H1 (cell line): Measurements from ENCODE around the gene TMCC3. TPM values are rescaled to one million over a fixed set of nuclear protein-coding genes. Genes with fewer than 3 reads are reported as not detected.
A peak's percentile ranks its signal among the peaks of the same experiment; 100 is the strongest.

Experiments
- CTCF ChIA-PET: fragments of 300-600 bp; sonication (Branson Sonifier 250); formaldehyde crosslinking; loops from one replicate; lab custom pipeline; 2021; ENCODE audit not compliant: partially characterized antibody; lab: Charles Lee
- POLR2A ChIA-PET: fragments of 300-600 bp; sonication (Branson Sonifier 250); formaldehyde crosslinking; loops from one replicate; lab custom pipeline; 2021; ENCODE audit warnings: inconsistent platforms; ENCODE audit not compliant: partially characterized antibody; lab: Charles Lee
- DNase-seq, 2 experiments: peaks; one replicate each; pipeline versions ENCODE4 v3.0.0 to v3.0.0-alpha.2; 2010 to 2022; ENCODE audit warnings: low spot score in 2 of 2, low read depth in 1 of 2, mixed read lengths in 1 of 2
- FAIRE-seq: peaks from 2 replicates; lab custom pipeline; 2011; peaks lifted over from hg19 to GRCh38; lab: Jason Lieb, UNC
- H2AFZ ChIP-seq: 2 replicates; pipeline ENCODE4 v1.8.1; 2012; ENCODE audit warnings: low read length, inconsistent platforms
- H2AK5ac ChIP-seq: 2 replicates; pipeline ENCODE4 v1.6.1; 2013; ENCODE audit warnings: low read depth, low read length
- H2BK120ac ChIP-seq: replicated peaks from 2 replicates; pipeline ENCODE3; 2013; ENCODE audit warnings: low read depth, low read length, inconsistent platforms
- H2BK12ac ChIP-seq: 2 replicates; pipeline ENCODE4 v1.6.1; 2013; ENCODE audit warnings: low read depth, low read length
- H2BK15ac ChIP-seq: 2 replicates; pipeline ENCODE4 v1.6.1; 2013; ENCODE audit warnings: low read length
- H2BK20ac ChIP-seq: 2 replicates; pipeline ENCODE4 v1.6.1; 2013; ENCODE audit warnings: low read length
- H2BK5ac ChIP-seq: 2 replicates; pipeline ENCODE4 v1.6.1; 2013; ENCODE audit warnings: low read depth, low read length
- H3K14ac ChIP-seq: 2 replicates; pipeline ENCODE4 v1.6.1; 2013; ENCODE audit warnings: inconsistent platforms; ENCODE audit not compliant: insufficient read length
- H3K18ac ChIP-seq: 2 replicates; pipeline ENCODE4 v1.6.1; 2013; ENCODE audit warnings: low read length; ENCODE audit errors: extremely low read depth
- H3K23ac ChIP-seq: 2 replicates; pipeline ENCODE4 v1.6.1; 2013; ENCODE audit warnings: inconsistent platforms; ENCODE audit not compliant: insufficient read length
- H3K23me2 ChIP-seq: 2 replicates; pipeline ENCODE4 v1.6.1; 2013; ENCODE audit warnings: low read depth, low read length
- H3K27ac ChIP-seq: 2 replicates; pipeline ENCODE4 v1.6.1; 2011; ENCODE audit warnings: low read depth, low read length, inconsistent platforms
- H3K27me3 ChIP-seq, 4 experiments: replicated peaks in 1 of 4; 1 replicate in 1 of 4; 2 replicates in 3 of 4; pipeline versions ENCODE4 v1.6.1 to v1.8.1; 2011 to 2013; ENCODE audit warnings: low read length in 3 of 4, mild to moderate bottlenecking in 3 of 4, inconsistent platforms in 2 of 4, mixed read lengths in 2 of 4, moderate library complexity in 1 of 4; ENCODE audit not compliant: control insufficient read depth in 3 of 4, insufficient read depth in 3 of 4; ENCODE audit errors: extremely low read depth in 1 of 4
- H3K36me3 ChIP-seq, 4 experiments: 2 replicates each; pipeline versions ENCODE4 v1.6.1 to v1.8.1; 2011 to 2013; ENCODE audit warnings: mild to moderate bottlenecking in 4 of 4, low read length in 3 of 4, moderate library complexity in 2 of 4, control low read depth in 1 of 4, inconsistent platforms in 1 of 4; ENCODE audit not compliant: insufficient read depth in 4 of 4, control insufficient read depth in 2 of 4
- H3K4ac ChIP-seq: replicated peaks from 2 replicates; pipeline ENCODE3; 2013; ENCODE audit warnings: low read length, low read depth, mixed read lengths, inconsistent platforms; ENCODE audit not compliant: insufficient read length
- H3K4me1 ChIP-seq, 4 experiments: replicated peaks in 1 of 4; 1 replicate in 1 of 4; 2 replicates in 3 of 4; pipeline versions ENCODE4 v1.6.1 to v1.8.1; 2011 to 2013; ENCODE audit warnings: low read length in 3 of 4, inconsistent platforms in 2 of 4, mixed read lengths in 1 of 4; ENCODE audit not compliant: insufficient read depth in 4 of 4, control insufficient read depth in 3 of 4
- H3K4me2 ChIP-seq, 2 experiments: 2 replicates each; pipeline versions ENCODE4 v1.6.1 to v1.8.1; 2011 to 2013; ENCODE audit warnings: low read depth in 2 of 2, low read length in 2 of 2, control low read depth in 1 of 2, inconsistent platforms in 1 of 2, mild to moderate bottlenecking in 1 of 2; ENCODE audit not compliant: insufficient read depth in 1 of 2
- H3K4me3 ChIP-seq, 4 experiments: fragments of 200-600, 300-600 bp in 1 of 4; sonication (generic), shearing (Covaris generic), sonication (Bioruptor Twin) in 1 of 4; 2 replicates each; pipeline versions ENCODE4 v1.5.1 to v1.8.1; 2011 to 2016; ENCODE audit warnings: low read length in 4 of 4, low read depth in 3 of 4, control low read depth in 2 of 4, inconsistent platforms in 2 of 4, mild to moderate bottlenecking in 2 of 4, mixed read lengths in 1 of 4, moderate library complexity in 1 of 4; ENCODE audit not compliant: insufficient read depth in 2 of 4; ENCODE audit errors: extremely low read depth in 1 of 4
- H3K56ac ChIP-seq: replicated peaks from 2 replicates; pipeline ENCODE3; 2013; ENCODE audit warnings: low read depth, mild to moderate bottlenecking, mixed read lengths, low read length, inconsistent platforms; ENCODE audit not compliant: insufficient read length
- H3K79me1 ChIP-seq: 2 replicates; pipeline ENCODE4 v1.6.1; 2013; ENCODE audit warnings: low read depth, low read length, control low read depth
- H3K79me2 ChIP-seq, 2 experiments: 2 replicates each; pipeline versions ENCODE4 v1.6.1 to v1.8.1; 2012 to 2013; ENCODE audit warnings: low read length in 2 of 2, mild to moderate bottlenecking in 2 of 2, inconsistent platforms in 1 of 2; ENCODE audit not compliant: insufficient read depth in 2 of 2, control insufficient read depth in 1 of 2
- H3K9ac ChIP-seq, 4 experiments: replicated peaks in 1 of 4; 1 replicate in 1 of 4; 2 replicates in 3 of 4; pipeline versions ENCODE4 v1.6.1 to v1.8.1; 2011 to 2013; ENCODE audit warnings: low read depth in 3 of 4, low read length in 3 of 4, control low read depth in 2 of 4, mild to moderate bottlenecking in 2 of 4, moderate library complexity in 2 of 4, inconsistent platforms in 1 of 4; ENCODE audit errors: extremely low read depth in 1 of 4
- H3K9me3 ChIP-seq, 2 experiments: 2 replicates each; pipeline versions ENCODE4 v1.6.1 to v1.8.1; 2012 to 2013; ENCODE audit warnings: mild to moderate bottlenecking in 2 of 2, moderate library complexity in 2 of 2, control low read depth in 1 of 2, inconsistent platforms in 1 of 2, low read depth in 1 of 2, low read length in 1 of 2, mixed read lengths in 1 of 2; ENCODE audit not compliant: insufficient read depth in 2 of 2
- H4K20me1 ChIP-seq, 2 experiments: replicated peaks in 1 of 2; 2 replicates each; pipeline versions ENCODE3 to v1.8.1; 2011 to 2013; ENCODE audit warnings: inconsistent platforms in 2 of 2, low read length in 2 of 2, mild to moderate bottlenecking in 1 of 2; ENCODE audit not compliant: insufficient read depth in 2 of 2, control insufficient read depth in 1 of 2
- H4K5ac ChIP-seq: 2 replicates; pipeline ENCODE4 v1.6.1; 2013; ENCODE audit warnings: low read length, low read depth, mixed read lengths, inconsistent platforms; ENCODE audit not compliant: insufficient read length
- H4K8ac ChIP-seq: 2 replicates; pipeline ENCODE4 v1.8.0; 2013; ENCODE audit warnings: mild to moderate bottlenecking, moderate library complexity, low read length, inconsistent platforms; ENCODE audit not compliant: insufficient read depth; ENCODE audit errors: extremely low read depth
- H4K91ac ChIP-seq: replicated peaks from 2 replicates; pipeline ENCODE3; 2013; ENCODE audit warnings: low read length, mixed read lengths, inconsistent platforms; ENCODE audit not compliant: insufficient read length
- CHD2 ChIP-seq: IDR thresholded peaks from 2 replicates; pipeline ENCODE4 v1.6.1; 2012; ENCODE audit warnings: low read length, improper control_type of control experiment
- CTBP2 ChIP-seq: IDR thresholded peaks from 2 replicates; pipeline ENCODE4 v1.7.0; 2011; ENCODE audit warnings: borderline replicate concordance, mild to moderate bottlenecking, moderate library complexity, mixed read lengths, low read length; ENCODE audit not compliant: insufficient read depth, insufficient read length
- TAF7 ChIP-seq: optimal IDR thresholded peaks from 2 replicates; pipeline ENCODE3; 2011; ENCODE audit warnings: low read depth, mild to moderate bottlenecking, inconsistent platforms, low read length, moderate library complexity, borderline replicate concordance
- TEAD4 ChIP-seq: IDR thresholded peaks from 2 replicates; pipeline ENCODE4 v1.6.1; 2012; ENCODE audit warnings: low read depth, low read length, inconsistent platforms, mixed read lengths
- WGBS, 2 experiments: shearing (Covaris generic) in 1 of 2; methylation state at CpG; one replicate each; pipeline versions ENCODE4 v1.1.6 to v1.1.7; 2013 to 2015; ENCODE audit warnings: low lambda C conversion rate in 2 of 2, mixed read lengths in 2 of 2, inconsistent platforms in 1 of 2, low coverage in 1 of 2, missing lambda C conversion rate in 1 of 2; ENCODE audit not compliant: insufficient replicate concordance in 2 of 2, insufficient coverage in 1 of 2, insufficient read length in 1 of 2; ENCODE audit errors: extremely low coverage in 1 of 2, missing lambda C conversion rate in 1 of 2; 5-methylcytosine and 5-hydroxymethylcytosine counted together
- polyA plus RNA-seq, 7 experiments: library from polyadenylated mRNA; depleted of rRNA in 3 of 7; stranded (reverse) in 5 of 7; unstranded in 2 of 7; fragments of >200 nt in 5 of 7; fragments of 200-250 nt in 2 of 7; gene quantifications; 1 replicate in 5 of 7; 2 replicates in 1 of 7; 4 replicates in 1 of 7; pipeline versions ENCODE4 v1.2.1 to v1.2.3, GENCODE V29; 2011 to 2013; ENCODE audit warnings: missing spikeins in 2 of 7, mixed read lengths in 2 of 7
- total RNA-seq: library from RNA; stranded (reverse); fragmentation: NEBNext Ultra II Directional; extraction: Animal tissue kit (Norgen Biotek cat#: 25700); gene quantifications from 2 replicates; pipeline ENCODE4 v1.2.1, GENCODE V29; 2021

Gene TMCC3
- total and polyA plus RNA-seq, 2 of the 8 experiments (the other 6 are each of a cell fraction or from before 2014, with no cell fraction given) = 1.7 to 4.1 TPM

DNA sequence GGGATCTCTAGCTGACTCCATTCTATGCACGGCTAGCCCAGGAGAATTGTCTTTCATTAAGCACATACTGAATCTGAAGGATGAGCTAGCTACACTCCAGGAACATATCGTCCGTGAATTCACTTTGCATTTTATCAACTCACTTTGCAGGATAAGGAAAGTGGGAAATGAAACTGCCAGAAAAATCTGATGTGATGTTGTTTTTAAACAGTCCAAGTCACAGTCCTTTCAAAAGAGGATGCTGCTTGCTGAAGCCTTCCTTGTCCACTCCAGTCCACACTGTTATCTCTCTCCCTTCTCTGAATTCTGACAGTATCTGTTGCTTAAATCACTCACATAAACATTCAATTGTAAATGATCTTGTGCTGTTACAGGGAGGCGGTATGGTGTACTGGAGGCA is 12.7 kb upstream of the TMCC3 start:
- POLR2A ChIA-PET = no interaction called here
- Histone ChIP-seq H3K4me3 (no peak overlapping the region), H4K91ac (no peak overlapping the region), H3K27me3 (no peaks in the 10 kb centered on the region), H2BK20ac (no peak overlapping the region), H4K8ac (no peak overlapping the region), H3K4me1 (peaks cover 0 to 4% (median 3%) of the 10 kb centered on the region in 4 experiments; a peak in 2 of 7 replicates), H4K20me1 (no peaks in the 10 kb centered on the region), H3K9ac (no peak overlapping the region), H3K79me1 (no peaks in the 10 kb centered on the region), H3K79me2 (no peaks in the 10 kb centered on the region), H3K4me2 (no peak overlapping the region), H2AFZ (peak overlapping the region; percentile 34; the same call in 1 of the 2 replicates), H3K36me3 (no peaks in the 10 kb centered on the region), H3K56ac (no peak overlapping the region), H3K9me3 (no peaks in the 10 kb centered on the region), H2BK120ac (no peak overlapping the region), H4K5ac (no peak overlapping the region), H3K23me2 (no peaks in the 10 kb centered on the region), H3K14ac (no peak overlapping the region), H2BK5ac (no peak overlapping the region), H3K27ac (no peak overlapping the region), H3K23ac (no peak overlapping the region), H2BK12ac (no peak overlapping the region), H3K4ac (no peak overlapping the region), H3K18ac (no peak overlapping the region), H2AK5ac (no peak overlapping the region), H2BK15ac (no peak overlapping the region)
- 84% methylated on average over 4 of the region's 4 CpGs; no CpG with 5 or more reads in 1 of the 2 experiments for WGBS, 2 experiments
- CTCF ChIA-PET = interaction anchor here (1.3 kb wide), 1 partner anchor 15 kb away, joined by 3 read pairs; no protein-coding TSS in a partner anchor
- no peak for FAIRE-seq
- no peak for DNase-seq
- TF ChIP-seq CHD2 (no peak), CTBP2 (no peak), TAF7 (no peak), TEAD4 (no peak)
